OCI-LY3 (cell line): ENCODE data around the gene SRPK1.

Experiments used
- H2AFZ ChIP-seq: fragments of 200-600, 300-600 bp; shearing (Covaris generic); 2 replicates; pipeline ENCODE4 v1.6.0; 2014; ENCODE audit warnings: antibody characterized with exemption, low read depth, low read length
- H3K27ac ChIP-seq: fragments of 200-600, 300-600 bp; sonication (generic); 2 replicates; pipeline ENCODE4 v1.5.1; 2014; ENCODE audit warnings: mild to moderate bottlenecking, low read length, moderate library complexity, mixed read lengths
- H3K27me3 ChIP-seq: fragments of 200-600, 300-600 bp; sonication (generic); 2 replicates; pipeline ENCODE4 v1.6.1; 2014; ENCODE audit warnings: low read depth, low read length, mixed read lengths
- H3K36me3 ChIP-seq: fragments of 200-600, 300-600 bp; sonication (generic); replicated peaks from 2 replicates; pipeline ENCODE3; 2014; ENCODE audit warnings: low read depth, low read length, mixed read lengths
- H3K4me1 ChIP-seq: fragments of 300-600, 200-600 bp; sonication (generic); 2 replicates; pipeline ENCODE4 v1.6.1; 2014; ENCODE audit warnings: low read length, mixed read lengths
- H3K4me2 ChIP-seq: fragments of 200-600, 300-600 bp; sonication (generic); 2 replicates; pipeline ENCODE4 v1.6.1; 2014; ENCODE audit warnings: low read length, mixed read lengths
- H3K4me3 ChIP-seq: fragments of 300-600, 200-600 bp; sonication (generic); 2 replicates; pipeline ENCODE4 v1.5.1; 2014; ENCODE audit warnings: antibody characterized with exemption, mild to moderate bottlenecking, low read length, moderate library complexity
- H3K79me2 ChIP-seq: fragments of 300-600, 200-600 bp; shearing (Covaris generic); 2 replicates; pipeline ENCODE4 v1.6.1; 2014; ENCODE audit warnings: mild to moderate bottlenecking, low read length, mixed read lengths
- H3K9ac ChIP-seq: fragments of 300-600, 200-600 bp; shearing (Covaris generic); 2 replicates; pipeline ENCODE4 v1.6.0; 2014; ENCODE audit warnings: mild to moderate bottlenecking, low read length, moderate library complexity
- H3K9me3 ChIP-seq: fragments of 200-600, 300-600 bp; shearing (Covaris generic); 2 replicates; pipeline ENCODE4 v1.6.1; 2014; ENCODE audit warnings: low read length, mixed read lengths; ENCODE audit not compliant: insufficient read depth
- H4K20me1 ChIP-seq: fragments of 200-600, 300-600 bp; sonication (generic); 2 replicates; pipeline ENCODE4 v1.6.1; 2016; ENCODE audit warnings: low read length, mixed read lengths; ENCODE audit not compliant: insufficient read depth
- CTCF ChIP-seq: fragments of 200-600, 300-600 bp; sonication (generic); IDR thresholded peaks from 2 replicates; pipeline ENCODE4 v1.5.1; 2014; ENCODE audit warnings: antibody characterized with exemption, low read length, low read depth
- EZH2phosphoT487 ChIP-seq: fragments of 200-600 bp; shearing (Covaris generic); IDR thresholded peaks from 2 replicates; pipeline ENCODE4 v1.6.1; 2018; ENCODE audit warnings: antibody characterized with exemption, mixed run types, low read depth

Gene SRPK1

GRCh38 chr6:35810971-35811698, 109.8 kb downstream of the SRPK1 start:
- Histone ChIP-seq H3K4me1 (peaks cover 5% of the 10 kb centered on the region; the same call in 1 of the 2 replicates), H3K4me2 (peak overlapping the region; percentile 30; the same call in 1 of the 2 replicates)

GRCh38 chr6:35809809-35810208, 111.1 kb downstream of the SRPK1 start:
- Histone ChIP-seq H3K9me3 (no peaks in the 10 kb centered on the region), H3K4me1 (peaks cover 5% of the 10 kb centered on the region; the same call in 1 of the 2 replicates), H3K27ac (no peak overlapping the region), H4K20me1 (no peaks in the 10 kb centered on the region), H3K27me3 (0 out of 2 replicates have a peak, but pooled peaks cover 2% of the 10 kb centered on the region), H3K36me3 (no peaks in the 10 kb centered on the region), H2AFZ (no peak overlapping the region), H3K4me2 (no peak overlapping the region), H3K79me2 (no peaks in the 10 kb centered on the region), H3K4me3 (no peak overlapping the region), H3K9ac (no peak overlapping the region)
- TF ChIP-seq EZH2phosphoT487 (no peak), CTCF (no peak)

More at GRCh38 chr6:35810971-35811698, 109.8 kb downstream of the SRPK1 start:
- Histone ChIP-seq H3K4me3 (no peak overlapping the region), H3K9me3 (no peaks in the 10 kb centered on the region), H4K20me1 (no peaks in the 10 kb centered on the region), H2AFZ (peak overlapping the region; percentile 90), H3K27me3 (0 out of 2 replicates have a peak, but pooled peaks cover 2% of the 10 kb centered on the region), H3K36me3 (no peaks in the 10 kb centered on the region), H3K9ac (no peak overlapping the region), H3K27ac (no peak overlapping the region), H3K79me2 (no peaks in the 10 kb centered on the region)
- TF ChIP-seq EZH2phosphoT487 (no peak), CTCF (no peak)

- no peaks in the 10 kb centered on the region for H3K79me2 ChIP-seq
- no peaks in the 10 kb centered on the region for H4K20me1 ChIP-seq
- no peaks in the 10 kb centered on the region for H3K36me3 ChIP-seq
- no peak overlapping the region for H3K4me3 ChIP-seq
- no peaks in the 10 kb centered on the region for H3K9me3 ChIP-seq
- no peak overlapping the region for H3K9ac ChIP-seq
- peaks cover 5% of the 10 kb centered on the region; the same call in 1 of the 2 replicates for H3K4me1 ChIP-seq
- H2AFZ ChIP-seq: no peak overlapping the region
- no peak for TF ChIP-seq EZH2phosphoT487
- no peak for TF ChIP-seq CTCF
- no peak overlapping the region for H3K4me2 ChIP-seq
- H3K27me3 ChIP-seq: 0 out of 2 replicates have a peak, but pooled peaks cover 2% of the 10 kb centered on the region
- H3K27ac ChIP-seq: no peak overlapping the region
Observed at GRCh38 chr6:35808688-35809087, 112.2 kb downstream of the SRPK1 start.

- H3K4me3 ChIP-seq: no peak within 1 kb of the TSS
- H4K20me1 ChIP-seq: no peaks in the 10 kb centered on the region
- no peak within 1 kb of the TSS for H3K27ac ChIP-seq
- H3K4me2 ChIP-seq: peak within 1 kb of the TSS; percentile 19; the same call in 1 of the 2 replicates
- H3K9ac ChIP-seq: no peak within 1 kb of the TSS
- no peaks in the 10 kb centered on the region for H3K4me1 ChIP-seq
- TF ChIP-seq EZH2phosphoT487 (no peak), CTCF (no peak)
- no peaks in the 10 kb centered on the region for H3K79me2 ChIP-seq
- H3K36me3 ChIP-seq: no peaks in the 10 kb centered on the region
- 0 out of 2 replicates have a peak, but pooled peaks cover 2% of the 10 kb centered on the region for H3K27me3 ChIP-seq
- no peaks in the 10 kb centered on the region for H3K9me3 ChIP-seq
- no peak within 1 kb of the TSS for H2AFZ ChIP-seq
Observed at GRCh38 chr6:35804996-35805736, 115.7 kb downstream of the SRPK1 start, which contains the start of gene LHFPL5. Gene LHFPL5 (plus strand): TSS chr6:35805352. CDS start chr6:35805671, 319 bp downstream.
